RWPE1 (cell line): ENCODE data around the gene TREM1.

Experiments used
- CTCF ChIA-PET: fragments of 350-600 bp; sonication (Branson Sonifier 250); formaldehyde crosslinking; extraction: SDS; loops from one replicate; lab custom pipeline; 2021; lab: Yijun Ruan, JAX
- POLR2A ChIA-PET: fragments of 400-600 bp; formaldehyde crosslinking; extraction: SDS; loops from one replicate; lab custom pipeline; 2020; ENCODE audit warnings: antibody characterized with exemption; ENCODE audit not compliant: low non-redundant PET; lab: Yijun Ruan, JAX
- DNase-seq: peaks from one replicate; pipeline ENCODE4 v3.0.0; 2012; ENCODE audit warnings: low spot score
- H3K27ac ChIP-seq: fragments of 450-650 bp; 2 replicates; pipeline ENCODE4 v1.5.1; 2017
- TF ChIP-seq, protein P1 (sequence below): fragments of 450-650 bp; conservative IDR thresholded peaks from 2 replicates; pipeline ENCODE4 v1.5.1; 2017; ENCODE audit warnings: low read depth, mild to moderate bottlenecking

Gene TREM1

DNA sequence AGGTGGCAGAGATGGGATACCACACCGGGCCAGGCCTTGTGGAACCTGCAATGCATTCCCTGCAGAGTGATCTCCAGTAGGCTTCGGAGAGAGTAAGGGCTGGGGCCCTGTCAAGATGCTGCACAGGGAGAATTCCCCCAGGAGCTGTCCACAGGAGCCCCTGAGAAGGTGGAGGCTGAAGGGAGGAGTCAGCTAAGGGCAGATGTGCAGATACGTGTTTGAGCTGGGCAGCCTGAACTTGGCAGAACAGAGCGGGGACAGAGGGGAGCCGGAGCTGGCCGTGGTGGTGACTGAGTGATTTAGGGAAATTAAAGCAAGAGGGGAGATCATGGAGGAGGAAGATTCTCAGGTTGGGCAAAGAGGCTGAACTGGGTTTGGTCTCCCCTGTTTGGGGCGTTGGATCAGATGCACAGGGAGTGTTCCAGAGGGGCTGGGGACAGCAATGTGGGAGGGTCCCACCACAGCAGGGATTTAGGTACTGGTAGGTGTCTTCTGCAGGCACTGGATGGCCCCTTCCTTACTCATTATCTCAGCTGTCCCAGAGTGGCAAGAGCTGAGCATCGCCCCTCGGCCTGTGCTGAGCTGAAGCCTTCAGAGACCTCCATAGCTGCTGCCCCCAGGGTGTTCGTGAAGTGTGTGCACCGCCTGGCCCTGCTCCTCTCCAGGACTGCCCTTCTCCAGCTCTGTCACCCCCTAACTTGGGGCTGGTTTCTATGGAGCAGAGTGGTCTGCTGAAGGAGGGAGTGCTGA is 45.1 kb upstream of the TREM1 start:
- TF ChIP-seq, protein P1, sequence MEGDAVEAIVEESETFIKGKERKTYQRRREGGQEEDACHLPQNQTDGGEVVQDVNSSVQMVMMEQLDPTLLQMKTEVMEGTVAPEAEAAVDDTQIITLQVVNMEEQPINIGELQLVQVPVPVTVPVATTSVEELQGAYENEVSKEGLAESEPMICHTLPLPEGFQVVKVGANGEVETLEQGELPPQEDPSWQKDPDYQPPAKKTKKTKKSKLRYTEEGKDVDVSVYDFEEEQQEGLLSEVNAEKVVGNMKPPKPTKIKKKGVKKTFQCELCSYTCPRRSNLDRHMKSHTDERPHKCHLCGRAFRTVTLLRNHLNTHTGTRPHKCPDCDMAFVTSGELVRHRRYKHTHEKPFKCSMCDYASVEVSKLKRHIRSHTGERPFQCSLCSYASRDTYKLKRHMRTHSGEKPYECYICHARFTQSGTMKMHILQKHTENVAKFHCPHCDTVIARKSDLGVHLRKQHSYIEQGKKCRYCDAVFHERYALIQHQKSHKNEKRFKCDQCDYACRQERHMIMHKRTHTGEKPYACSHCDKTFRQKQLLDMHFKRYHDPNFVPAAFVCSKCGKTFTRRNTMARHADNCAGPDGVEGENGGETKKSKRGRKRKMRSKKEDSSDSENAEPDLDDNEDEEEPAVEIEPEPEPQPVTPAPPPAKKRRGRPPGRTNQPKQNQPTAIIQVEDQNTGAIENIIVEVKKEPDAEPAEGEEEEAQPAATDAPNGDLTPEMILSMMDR, result no peak

DNA sequence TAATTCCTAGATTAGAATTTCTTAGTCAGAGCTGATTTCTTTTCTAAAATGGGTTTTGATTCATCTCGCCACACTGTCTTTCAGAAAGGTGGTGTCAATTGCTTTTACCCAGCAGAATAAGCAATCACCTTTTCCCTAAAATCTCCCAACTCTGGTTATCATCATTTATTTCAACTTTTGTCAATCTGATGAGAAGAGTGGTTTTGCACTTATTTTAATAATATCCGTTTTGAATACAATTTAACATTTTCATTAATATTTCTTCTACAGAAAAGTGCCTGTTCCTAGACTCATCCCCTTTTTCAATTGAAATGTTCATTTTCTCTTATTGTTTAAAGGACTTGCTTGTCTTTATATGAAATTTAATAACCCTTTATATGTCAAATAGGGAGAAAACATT is 40.7 kb upstream of the TREM1 start:
- ChIA-PET POLR2A (no interaction called here), CTCF (interaction anchor here (0.7 kb wide), 1 partner anchor 70 kb away, joined by 3 read pairs; no protein-coding TSS in a partner anchor)
- TF ChIP-seq, protein P1, result no peak
- DNase-seq, result no peak
- H3K27ac ChIP-seq, result no peak overlapping the region

More for the DNA sequence above, 45.1 kb upstream of the TREM1 start:
- CTCF ChIA-PET, result no interaction called here
- POLR2A ChIA-PET, result no interaction called here
- no peak for DNase-seq
- no peak overlapping the region for H3K27ac ChIP-seq

DNA sequence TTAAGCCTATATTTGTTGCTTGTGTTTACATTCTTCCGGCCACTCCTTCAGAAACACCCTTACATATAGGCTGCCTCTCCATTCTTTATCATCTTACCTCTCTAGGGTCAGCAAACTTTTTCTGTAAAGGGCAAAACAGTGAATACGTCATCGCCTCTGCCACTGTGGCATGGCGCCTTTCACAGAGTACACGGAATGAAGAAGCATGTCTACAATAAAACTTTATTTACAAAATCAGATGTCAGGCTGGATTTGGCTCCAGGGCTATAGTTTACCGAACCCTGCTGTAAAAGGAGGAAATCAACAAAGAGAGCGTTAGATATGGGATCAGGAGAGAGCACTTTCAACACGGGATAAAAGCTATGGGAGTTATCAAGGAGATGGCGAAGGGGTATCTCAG is 39.6 kb upstream of the TREM1 start:
- TF ChIP-seq, protein P1, result no peak
- ChIA-PET CTCF (no interaction called here), POLR2A (no interaction called here)
- DNase-seq, result no peak
- H3K27ac ChIP-seq, result no peak overlapping the region

- no peak for DNase-seq
- CTCF ChIA-PET, result no interaction called here
These were observed 39.1 kb upstream of the TREM1 start for GRCh38 chr6:41325446-41326066.

GRCh38 chr6:41321183-41321582 is 34.7 kb upstream of the TREM1 start:
- CTCF ChIA-PET, result interaction anchor here (1.9 kb wide), 1 partner anchor 15 kb away, joined by 12 read pairs; no protein-coding TSS in a partner anchor
- no peak overlapping the region for H3K27ac ChIP-seq
- TF ChIP-seq, protein P1, result no peak
- POLR2A ChIA-PET, result no interaction called here
- DNase-seq, result no peak

More at GRCh38 chr6:41325446-41326066, 39.1 kb upstream of the TREM1 start:
- no peak overlapping the region for H3K27ac ChIP-seq
- POLR2A ChIA-PET, result no interaction called here
- TF ChIP-seq, protein P1, result no peak

GRCh38 chr6:41318654-41319565 is 32.4 kb upstream of the TREM1 start:
- POLR2A ChIA-PET, result no interaction called here
- CTCF ChIA-PET, result interaction anchor here (0.7 to 1.9 kb wide), 9 partner anchors 9 to 892 kb away, joined by 3 to 12 read pairs (median 4); no protein-coding TSS in a partner anchor
- H3K27ac ChIP-seq, result no peak overlapping the region
- TF ChIP-seq, protein P1, result peak; percentile 97
- peak; percentile 64 for DNase-seq
